Kidney glomerular epithelial cell (primary cell): ENCODE results near the gene TREH.
A peak's percentile ranks its signal among the peaks of the same experiment; 100 is the strongest.
"Not testable (repeated sequence)": the region's sequence is repeated elsewhere in the genome, so short reads cannot be mapped to it uniquely, and the experiment has no call there.

Experiments
- DNase-seq: peaks from one replicate; lab custom pipeline; 2025; lab: John Stamatoyannopoulos, UW

TREH gene

DNA sequence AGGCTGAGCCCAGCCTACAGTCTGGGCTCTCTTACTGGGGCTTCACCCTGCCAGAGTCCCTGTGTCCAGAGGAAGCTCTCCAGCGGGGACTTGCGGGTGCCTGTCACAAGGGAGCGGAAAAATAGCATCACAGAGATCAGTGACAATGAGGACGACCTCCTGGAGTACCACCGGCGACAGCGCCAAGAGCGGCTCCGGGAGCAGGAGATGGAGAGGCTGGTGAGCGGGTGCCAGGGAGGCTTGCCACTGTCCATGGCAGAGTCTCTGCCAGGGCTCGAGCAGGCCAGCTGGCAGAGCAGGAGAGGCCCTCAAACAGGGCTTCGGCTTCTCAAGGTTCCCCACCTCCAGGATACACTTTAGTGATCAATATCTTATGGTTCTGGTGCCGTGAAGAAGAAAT, 51.0 kb downstream of the TREH start:
- no peak for DNase-seq

DNA sequence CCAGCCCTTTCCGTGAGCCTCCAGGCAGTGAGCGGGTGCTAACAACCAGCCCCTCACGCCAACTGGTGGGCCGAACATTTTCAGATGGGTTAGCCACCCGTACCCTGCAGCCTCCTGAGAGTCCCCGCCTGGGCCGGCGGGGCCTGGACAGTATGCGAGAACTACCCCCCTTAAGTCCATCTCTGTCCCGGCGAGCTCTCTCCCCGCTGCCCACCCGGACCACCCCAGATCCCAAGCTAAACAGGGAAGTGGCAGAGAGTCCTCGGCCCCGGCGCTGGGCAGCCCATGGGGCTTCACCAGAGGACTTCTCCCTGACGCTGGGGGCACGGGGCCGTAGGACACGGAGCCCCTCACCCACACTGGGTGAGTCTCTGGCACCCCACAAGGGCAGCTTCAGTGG, 51.4 kb downstream of the TREH start:
- DNase-seq: no peak

DNA sequence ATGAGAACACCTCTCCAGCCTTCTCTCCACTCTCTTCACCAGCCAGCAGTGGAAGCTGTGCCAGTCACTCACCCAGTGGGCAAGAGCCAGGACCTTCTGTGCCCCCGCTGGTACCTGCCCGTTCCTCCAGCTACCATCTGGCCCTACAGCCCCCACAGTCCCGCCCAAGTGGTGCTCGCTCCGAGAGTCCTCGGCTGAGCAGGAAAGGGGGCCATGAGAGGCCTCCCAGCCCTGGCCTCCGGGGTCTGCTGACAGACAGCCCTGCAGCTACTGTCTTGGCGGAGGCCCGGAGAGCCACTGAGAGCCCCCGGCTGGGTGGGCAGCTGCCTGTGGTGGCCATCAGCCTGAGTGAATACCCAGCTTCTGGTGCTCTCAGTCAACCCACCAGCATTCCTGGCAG, 51.9 kb downstream of the TREH start:
- no peak for DNase-seq

DNA sequence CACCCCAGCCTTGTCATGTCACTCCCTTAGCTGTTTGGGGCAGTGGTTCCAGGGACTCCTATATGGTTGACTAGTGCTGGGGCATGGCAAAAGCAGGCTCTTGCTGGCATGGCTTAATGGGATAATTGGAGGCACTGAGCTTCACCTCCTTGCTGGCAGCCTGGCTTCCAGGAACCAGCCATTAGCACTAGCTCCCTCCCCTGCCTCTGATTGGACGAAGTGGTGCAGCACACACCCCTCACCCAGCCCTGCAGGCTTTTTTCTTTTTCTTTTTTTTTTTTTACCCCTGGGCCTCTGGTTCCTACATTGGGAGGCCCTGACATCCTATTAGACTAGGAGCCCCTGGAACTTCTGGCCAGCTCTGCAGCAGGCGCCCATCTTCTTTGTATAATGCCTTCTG, 53.5 kb downstream of the TREH start:
- no peak for DNase-seq

DNA sequence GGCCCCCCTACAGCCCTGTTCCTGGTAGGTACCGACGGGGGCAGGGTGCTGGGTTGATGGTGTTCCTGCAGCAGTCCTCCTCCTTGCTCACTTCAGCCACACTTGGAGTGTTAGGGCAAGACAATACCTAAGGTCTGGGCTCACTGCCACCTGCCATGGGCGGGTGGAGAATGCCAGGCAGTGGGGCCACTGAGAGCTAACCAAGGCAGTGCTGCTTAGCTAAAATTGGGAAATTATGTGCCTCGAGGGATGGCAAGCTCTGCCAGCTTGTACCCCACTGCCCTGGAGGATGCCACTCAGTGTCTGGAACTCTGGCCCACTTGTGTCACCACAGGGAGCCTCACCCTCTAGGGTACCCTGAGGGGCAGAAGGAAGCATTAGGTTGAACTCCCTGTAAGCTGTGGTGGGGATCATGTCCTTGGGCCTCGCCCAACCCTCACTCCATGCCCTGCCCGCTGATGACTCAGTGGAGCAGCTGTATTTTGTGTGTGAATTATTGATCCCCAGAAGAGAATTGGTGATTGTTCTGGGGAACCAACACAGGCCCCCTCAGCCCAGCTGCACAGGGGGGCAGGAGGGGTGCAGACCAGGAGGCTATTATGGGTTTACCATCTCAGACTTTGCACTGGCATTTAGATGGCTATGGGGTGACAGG, 54.3 kb downstream of the TREH start:
- DNase-seq: no peak

DNA sequence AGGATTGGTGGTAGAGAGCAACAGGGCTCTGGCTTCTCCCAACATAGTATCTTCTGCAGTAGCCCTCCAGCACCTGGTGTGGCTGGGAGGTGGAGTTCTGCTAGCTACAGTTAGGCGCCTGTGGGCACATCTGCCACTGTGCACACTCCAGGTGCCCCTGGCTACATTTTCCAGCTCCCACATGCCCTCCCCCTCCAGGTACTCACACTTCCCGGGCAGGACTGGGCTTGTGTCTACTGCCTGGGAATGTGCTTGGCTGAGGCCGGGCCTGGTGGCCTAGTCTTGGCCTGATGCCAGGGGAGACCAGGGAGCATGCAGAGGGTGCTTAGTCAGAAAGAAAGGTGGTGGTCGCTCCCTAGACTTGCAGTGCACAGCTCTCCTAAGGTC, 56.2 kb downstream of the TREH start:
- DNase-seq: no peak

DNA sequence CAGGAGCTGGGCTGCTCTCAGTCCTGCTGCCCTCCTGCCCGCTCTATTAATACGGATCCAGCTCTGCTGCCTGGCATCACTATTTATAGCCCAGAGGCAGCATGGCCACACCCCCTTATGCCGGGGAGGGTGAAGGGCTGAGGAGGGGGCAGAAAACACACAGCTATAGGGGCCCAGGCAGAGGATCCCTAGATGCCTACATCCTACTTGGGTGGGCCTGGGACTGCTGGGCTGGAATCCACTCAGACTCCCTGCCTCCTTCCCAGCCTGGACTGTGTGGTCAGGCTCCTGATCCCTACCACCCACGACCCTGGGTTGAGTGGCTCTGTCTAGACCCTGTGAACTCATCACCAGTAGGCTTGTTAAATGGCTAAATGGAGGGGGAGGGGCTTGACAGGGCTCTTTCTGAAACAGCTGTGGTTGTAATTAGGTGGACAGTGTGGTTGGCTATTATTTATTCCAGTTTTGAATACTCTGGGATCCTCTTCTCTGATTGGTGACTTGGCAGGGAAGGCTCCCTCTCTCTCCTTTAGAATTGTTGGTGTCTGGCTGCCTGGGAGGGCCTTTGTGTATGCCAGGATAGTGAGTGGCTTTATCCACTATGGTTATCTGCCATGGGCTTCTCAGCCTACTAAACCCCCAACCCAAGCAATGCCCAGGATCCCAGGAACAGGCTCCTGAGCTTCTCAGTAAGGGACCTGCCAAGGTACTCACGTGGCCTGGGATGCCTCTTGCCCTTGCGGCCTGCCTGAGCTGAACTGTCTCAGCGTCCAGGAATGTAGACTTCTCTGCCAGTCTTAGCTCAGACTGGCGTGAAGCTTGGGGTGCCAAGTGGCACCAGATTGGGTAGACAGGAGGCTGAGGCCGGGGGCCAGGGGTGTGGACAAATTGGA, 56.8 kb downstream of the TREH start:
- DNase-seq: peak; percentile 90

DNA sequence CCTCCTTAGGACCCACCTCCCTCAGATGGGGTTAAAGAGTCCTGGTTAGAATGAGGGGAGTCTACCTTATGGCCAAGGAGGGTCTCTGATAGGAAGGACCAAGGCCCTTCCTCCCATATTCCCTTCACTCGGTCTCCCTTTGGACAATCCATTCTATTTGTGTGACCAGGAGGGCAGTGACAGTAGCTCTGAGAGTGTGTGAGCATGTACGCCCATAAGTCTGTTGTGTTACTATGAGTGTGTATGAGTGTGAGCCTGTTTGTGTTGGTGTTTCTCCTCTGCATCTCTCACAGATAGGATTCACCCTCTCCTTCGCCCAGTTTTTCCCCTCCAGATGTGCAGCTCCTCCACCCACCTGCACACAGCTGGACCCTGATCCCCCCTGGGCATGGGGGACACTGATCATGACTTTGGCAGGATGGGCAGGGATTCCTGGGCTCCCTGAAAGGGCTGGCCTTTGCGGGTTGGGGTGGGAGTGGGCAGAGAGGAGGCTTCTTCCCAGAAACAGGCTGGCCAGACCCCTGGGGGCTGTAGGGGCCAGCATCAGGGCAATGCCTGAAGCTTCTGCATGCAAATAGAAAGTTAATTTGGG, 57.6 kb downstream of the TREH start:
- DNase-seq: no peak

DNA sequence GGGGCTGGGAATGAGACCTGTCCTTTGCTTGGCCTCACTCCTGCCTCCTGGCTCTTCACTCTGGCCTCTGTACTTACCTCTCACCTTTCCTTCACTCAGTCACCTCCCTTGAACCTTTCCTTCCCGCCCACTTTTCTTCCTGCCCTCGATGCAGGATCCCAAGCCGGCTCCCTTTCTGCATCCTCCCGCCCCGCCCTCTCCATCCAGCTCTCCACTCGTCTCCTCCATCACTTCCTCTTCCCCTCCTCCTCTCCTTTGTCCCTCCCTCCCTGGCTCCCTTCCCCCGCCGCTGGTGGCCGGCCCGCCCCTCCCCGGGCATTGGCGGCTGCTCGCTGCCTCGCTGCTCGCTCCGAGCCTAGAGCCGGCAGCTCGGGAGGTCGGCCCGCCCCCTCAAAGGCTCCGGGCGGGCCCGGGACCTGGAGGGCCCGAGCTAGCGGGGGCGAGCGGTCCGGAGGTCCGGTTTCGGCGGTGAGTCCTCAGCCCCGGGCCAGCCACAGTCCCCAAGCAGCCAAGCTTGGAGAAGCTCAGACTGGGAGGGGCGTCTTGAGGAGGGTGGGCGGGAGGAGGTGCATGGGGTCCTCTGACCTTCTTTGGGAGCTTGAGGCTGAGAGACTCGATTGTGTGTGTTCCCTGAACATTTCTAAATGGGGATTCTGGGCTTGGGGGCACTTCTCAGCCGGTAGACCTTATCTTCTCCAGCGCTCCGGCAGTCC, 58.2 kb downstream of the TREH start:
- peak; percentile 78 for DNase-seq

DNA sequence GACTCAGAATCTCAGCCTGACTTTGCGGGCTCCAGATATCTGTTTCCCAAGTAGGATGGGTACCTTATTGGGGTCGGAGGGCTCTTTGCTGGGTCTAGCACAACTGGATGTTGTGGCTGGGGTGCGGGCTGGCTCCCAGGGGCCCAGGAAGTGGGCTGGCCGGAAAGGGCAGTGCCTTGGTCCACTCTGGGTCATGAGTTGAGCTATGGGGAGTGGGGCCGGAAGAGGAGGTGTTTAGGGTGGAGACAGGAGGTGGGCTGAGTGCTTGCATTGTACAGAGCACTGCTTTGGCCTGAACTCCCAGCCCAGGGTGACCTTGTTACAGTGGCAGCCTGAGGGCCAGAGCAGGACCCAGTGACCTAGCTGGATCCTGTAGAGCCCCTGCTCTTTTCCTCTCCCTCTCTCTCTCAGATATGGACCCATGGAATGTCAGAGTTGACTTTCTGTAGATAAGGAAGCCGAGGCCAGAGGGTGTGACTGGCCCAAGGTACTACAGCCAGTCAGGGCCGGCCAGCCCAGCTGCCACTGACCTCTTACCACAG, 58.9 kb downstream of the TREH start:
- no peak for DNase-seq

DNA sequence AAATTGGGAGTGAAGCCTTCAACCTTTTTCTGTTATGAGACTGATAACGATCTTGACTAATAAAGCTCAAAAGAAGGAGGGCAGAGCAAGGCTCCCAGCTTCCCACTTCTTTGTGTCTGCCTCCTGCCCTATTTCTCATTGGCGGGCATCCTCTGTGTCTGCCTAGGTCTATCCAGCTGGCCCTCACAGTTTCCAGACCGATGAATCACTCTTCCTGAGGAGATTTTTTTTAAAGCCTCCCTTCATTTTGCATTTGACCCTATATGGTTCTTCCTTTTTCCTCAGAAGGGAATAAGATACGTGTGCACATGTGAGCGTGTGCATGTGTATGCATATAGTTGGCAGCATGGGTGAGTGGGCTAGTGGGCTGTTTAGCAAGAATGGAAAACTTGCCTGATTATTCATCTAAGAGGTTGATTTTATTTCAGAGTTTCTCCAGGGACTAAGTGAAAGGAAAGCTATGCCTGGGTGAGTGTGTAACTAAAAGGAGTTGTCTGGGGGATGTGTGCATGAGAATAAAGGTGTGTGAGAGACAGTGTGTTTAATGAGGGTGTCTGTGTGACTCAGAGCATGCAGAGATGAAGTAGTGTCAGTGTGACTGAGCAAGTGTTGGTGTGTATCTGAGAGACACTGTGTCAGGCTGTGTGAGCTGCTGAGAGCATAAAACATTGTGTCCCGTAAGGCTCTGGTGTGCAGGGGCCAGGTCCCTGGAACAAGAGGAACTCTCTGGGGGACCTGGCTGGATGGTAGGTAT, 59.8 kb downstream of the TREH start:
- peak; percentile 98 for DNase-seq

DNA sequence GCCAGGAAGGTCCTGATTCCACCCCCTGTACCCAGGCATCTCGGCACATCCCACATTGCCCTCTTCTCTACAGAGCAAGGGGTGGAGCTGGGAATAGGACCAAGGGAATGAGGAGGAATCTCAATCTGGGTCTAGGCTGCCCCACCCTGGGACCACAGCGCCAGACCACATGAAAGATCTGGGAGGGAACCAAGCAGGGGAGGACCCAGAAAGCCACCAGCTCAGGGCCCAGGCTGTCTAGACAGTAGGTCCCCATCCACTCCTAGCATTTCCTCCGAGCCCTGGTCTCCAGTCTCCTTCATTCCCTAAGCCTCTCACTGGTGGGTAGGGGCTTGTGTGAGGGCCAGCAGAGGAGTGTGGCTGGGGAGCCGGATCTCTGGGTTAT, 60.5 kb downstream of the TREH start:
- peak; percentile 45 for DNase-seq

DNA sequence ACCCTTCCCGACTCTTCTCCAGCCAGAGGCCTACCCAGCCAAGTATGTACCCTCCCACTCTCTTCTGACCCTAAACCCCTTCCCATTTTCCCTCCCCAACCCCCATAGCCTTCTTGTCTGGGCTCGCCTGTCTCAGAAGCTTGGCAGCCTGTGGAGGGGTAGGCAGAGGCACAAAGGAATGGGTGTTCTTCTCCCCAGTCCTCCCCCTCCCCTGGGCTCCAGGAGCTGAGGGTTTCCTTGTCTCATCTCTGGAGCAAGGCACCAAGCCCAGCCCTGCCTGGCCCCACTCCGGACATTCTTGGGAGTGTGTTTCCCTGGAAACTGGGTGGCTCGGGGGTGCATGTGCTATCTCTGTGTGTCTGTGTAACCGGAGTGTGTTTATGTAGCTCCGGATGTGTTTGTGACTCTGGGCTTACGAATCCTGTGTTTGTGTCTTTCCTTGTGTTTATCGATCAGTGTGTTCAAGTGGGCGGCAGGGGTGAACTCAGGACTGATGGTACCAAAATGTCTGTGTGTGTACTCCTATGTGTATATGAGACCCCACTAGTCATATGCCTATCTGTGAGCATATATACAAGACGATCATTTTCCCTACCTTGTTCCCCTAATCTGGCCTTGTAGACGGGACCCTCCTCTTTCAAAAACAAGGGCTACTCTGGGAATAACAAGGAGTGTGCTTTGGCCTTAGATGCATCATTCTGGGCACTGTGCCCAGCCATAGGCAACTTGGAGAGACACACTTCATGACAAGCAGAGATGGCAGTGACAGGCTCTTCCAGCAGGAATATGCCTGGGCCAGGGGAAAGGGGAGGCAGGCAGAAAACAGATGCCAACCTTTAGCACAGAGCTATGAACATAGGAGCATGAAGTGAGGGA, 61.1 kb downstream of the TREH start:
- DNase-seq: no peak

DNA sequence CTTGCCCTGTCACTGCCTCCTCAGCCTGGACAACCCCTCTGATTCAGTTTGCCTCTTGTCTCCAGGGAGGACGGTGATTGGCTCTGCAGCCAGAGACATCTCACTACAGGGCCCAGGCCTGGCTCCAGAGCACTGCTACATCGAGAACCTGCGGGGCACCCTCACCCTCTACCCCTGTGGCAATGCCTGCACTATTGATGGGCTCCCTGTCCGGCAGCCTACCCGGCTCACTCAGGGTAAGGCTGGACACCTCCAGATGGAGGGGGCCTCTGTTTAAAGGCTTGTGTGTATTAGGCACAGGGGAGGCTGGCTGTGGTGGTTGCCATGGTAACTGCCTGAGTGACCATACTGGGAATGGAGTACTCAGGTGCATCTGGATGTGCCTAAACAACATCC, 63.5 kb downstream of the TREH start:
- no peak for DNase-seq

DNA sequence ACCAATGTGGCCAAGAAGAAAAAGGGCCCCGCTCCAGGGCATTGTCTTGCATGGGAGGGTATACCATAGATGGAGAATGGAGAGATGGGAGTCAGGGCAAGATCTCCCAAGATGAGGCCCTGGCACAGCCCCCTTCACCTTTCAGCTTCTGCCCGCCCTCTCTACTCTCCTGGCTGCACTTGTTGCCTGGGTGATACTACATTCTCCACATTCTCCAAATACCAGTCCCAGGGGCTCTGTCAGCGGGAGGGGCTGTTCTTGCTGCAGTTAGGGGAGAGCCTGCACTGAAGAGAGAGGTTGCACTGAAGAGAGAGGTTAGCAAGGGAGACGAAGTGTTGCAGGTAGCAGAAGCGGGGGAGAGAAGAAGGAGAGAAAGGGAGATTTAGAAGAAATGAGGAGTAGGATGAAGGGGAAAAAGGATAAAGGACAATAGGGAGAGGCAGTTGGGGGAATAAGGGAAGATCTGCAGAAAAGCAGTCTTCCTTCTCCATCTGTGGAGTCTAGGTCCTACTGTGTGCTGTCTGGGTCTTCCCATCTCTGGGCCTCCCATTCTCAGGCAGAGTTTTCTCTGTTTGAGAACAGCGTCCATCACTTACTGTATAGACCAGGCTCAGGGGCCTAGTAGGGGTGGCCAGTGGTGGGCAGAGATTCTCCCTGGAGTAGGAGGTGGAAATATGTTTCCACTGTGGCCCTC, 64.0 kb downstream of the TREH start:
- peak; percentile 92 for DNase-seq

DNA sequence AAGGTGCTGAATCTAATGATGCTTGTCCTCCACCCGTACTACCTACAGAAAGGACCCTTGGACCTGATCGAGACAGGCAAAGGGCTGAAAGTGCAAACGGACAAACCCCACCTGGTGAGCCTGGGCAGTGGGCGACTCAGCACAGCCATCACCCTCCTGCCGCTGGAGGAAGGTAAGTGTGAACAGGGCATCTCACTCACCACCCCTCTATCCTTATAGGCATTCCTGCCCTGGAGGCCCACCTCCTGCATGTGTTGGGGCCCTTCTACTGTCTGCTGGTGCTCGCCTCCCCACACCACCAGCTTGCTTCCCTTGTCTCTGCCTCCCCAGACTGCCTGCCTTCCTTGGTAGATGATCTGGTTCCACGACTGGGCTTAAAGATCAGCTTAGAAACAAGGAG, 64.9 kb downstream of the TREH start:
- no peak for DNase-seq

DNA sequence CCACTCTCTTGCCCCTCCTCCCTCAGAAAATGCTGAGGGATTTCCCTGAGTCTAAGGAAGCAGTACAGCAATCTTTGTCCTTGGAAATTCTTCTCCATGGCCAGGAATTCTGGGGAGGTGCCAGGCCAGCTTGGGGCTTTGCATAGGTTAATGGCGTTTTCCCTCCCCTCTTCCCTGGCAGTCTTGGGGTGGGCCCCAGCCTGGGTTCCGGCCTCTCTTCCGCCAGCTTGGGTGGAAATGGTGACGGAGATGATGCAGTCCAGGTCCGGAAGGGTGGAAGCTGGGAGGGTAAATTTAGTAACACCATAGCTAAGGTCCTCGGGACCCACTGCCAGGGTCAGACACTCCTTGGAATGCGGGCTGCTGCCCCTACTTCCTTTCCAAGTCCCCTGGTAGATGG, 67.1 kb downstream of the TREH start:
- DNase-seq: no peak

DNA sequence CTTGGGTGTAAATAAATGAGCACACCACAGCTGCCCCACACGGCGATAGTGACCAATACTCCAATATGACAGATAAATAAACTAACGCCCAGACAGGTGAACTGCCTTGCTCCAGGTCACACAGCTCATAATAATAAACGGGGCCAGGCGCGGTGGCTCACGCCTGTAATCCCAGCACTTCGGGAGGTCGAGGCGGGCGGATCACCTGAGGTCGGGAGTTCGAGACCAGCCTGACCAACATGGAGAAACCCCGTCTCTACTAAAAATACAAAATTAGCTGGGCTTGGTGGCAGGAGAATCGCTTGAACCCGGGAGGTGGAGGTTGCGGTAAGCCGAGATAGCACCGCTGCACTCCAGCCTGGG, 68.0 kb downstream of the TREH start:
- DNase-seq: not testable (repeated sequence)

DNA sequence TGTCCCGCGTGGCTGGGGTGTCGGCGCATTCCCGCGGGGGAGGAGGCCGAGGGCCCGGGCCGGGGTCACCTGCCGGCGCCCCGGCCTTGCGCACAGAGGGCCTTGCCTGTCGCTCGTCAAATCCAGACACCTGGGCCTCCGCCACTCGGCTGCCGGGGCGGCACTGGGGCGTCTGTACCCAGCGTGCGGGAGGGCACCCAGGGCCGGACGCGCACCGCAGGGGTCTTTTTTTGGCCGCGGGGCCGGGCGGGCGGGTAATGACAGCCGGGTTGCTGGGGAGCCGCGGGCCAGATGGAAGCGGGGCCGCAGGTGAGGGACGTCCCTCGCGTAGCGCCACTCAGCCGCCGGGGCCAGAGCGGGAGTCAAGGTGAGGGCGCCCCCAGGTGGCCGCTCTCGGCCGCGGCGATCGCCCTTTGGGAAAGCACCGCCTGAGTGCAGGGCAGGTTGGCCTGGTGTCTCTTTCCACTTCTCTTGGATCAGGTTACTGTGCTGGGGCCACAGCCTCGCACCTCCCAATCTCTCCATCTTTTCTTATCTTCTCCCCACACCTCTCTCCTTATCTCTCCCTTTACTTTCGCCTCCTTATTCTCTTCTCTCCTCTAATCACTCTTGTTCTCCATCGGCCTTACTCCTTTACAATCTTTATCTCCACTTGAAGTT, 68.5 kb downstream of the TREH start:
- DNase-seq: peak; percentile 67
